ENCODE results near the gene ACTR2.
A peak's percentile ranks its signal among the peaks of the same experiment; 100 is the strongest.

Gene ACTR2

GRCh38 chr2:65261676-65262075 lies 34.0 kb downstream of the ACTR2 start:
- H3K4me3 ChIP-seq (ENCODE audit: low read length) = no peak overlapping the region
- no peak for DNase-seq (ENCODE audit: low read depth)
- TF ChIP-seq CTCF (conservative IDR thresholded peaks at IDR 0.05; ENCODE audit: low read depth, low read length) = no peak

- no peak overlapping the region for H3K4me3 ChIP-seq (ENCODE audit: low read length)
- TF ChIP-seq CTCF (conservative IDR thresholded peaks at IDR 0.05; ENCODE audit: low read depth, low read length) = no peak
- no peak for DNase-seq (ENCODE audit: low read depth)
Observed at GRCh38 chr2:65263262-65263661, 35.6 kb downstream of the ACTR2 start.

- TF ChIP-seq CTCF (conservative IDR thresholded peaks at IDR 0.05; ENCODE audit: low read depth, low read length) = no peak
- no peak overlapping the region for H3K4me3 ChIP-seq (ENCODE audit: low read length)
- no peak for DNase-seq (ENCODE audit: low read depth)
Observed at GRCh38 chr2:65263986-65264385, 36.4 kb downstream of the ACTR2 start.

GRCh38 chr2:65264821-65265670 lies 37.4 kb downstream of the ACTR2 start:
- H3K4me3 ChIP-seq (ENCODE audit: low read length) = no peak overlapping the region
- TF ChIP-seq CTCF (conservative IDR thresholded peaks at IDR 0.05; ENCODE audit: low read depth, low read length) = peak; percentile 66
- DNase-seq (ENCODE audit: low read depth) = peak; percentile 60

GRCh38 chr2:65265671-65266045 lies 38.0 kb downstream of the ACTR2 start:
- no peak for TF ChIP-seq CTCF (conservative IDR thresholded peaks at IDR 0.05; ENCODE audit: low read depth, low read length)
- DNase-seq (ENCODE audit: low read depth) = peak; percentile 41
- no peak overlapping the region for H3K4me3 ChIP-seq (ENCODE audit: low read length)

GRCh38 chr2:65267008-65267407 lies 39.4 kb downstream of the ACTR2 start:
- no peak for DNase-seq (ENCODE audit: low read depth)
- H3K4me3 ChIP-seq (ENCODE audit: low read length) = no peak overlapping the region
- no peak for TF ChIP-seq CTCF (conservative IDR thresholded peaks at IDR 0.05; ENCODE audit: low read depth, low read length)

- H3K4me3 ChIP-seq (ENCODE audit: low read length) = no peak overlapping the region
- no peak for DNase-seq (ENCODE audit: low read depth)
- TF ChIP-seq CTCF (conservative IDR thresholded peaks at IDR 0.05; ENCODE audit: low read depth, low read length) = no peak
Observed at GRCh38 chr2:65268957-65269356, 41.3 kb downstream of the ACTR2 start.

Data from retinal pigment epithelial cell (primary cell).